Measurements from ENCODE around the gene LPP. TPM values are rescaled to one million over a fixed set of nuclear protein-coding genes. Genes with fewer than 3 reads are reported as not detected.

The LPP gene
- polyA plus RNA-seq, 2 of the 4 experiments (the other 2 are of a cell fraction): 11.0 to 30.8 TPM

- no peak for TF ChIP-seq EHF (CRISPR knock-in tag; IDR thresholded peaks at IDR 0.05)
These were observed 530.3 kb downstream of the LPP start (continued) for GRCh38 chr3:188684276-188684675.

DNA sequence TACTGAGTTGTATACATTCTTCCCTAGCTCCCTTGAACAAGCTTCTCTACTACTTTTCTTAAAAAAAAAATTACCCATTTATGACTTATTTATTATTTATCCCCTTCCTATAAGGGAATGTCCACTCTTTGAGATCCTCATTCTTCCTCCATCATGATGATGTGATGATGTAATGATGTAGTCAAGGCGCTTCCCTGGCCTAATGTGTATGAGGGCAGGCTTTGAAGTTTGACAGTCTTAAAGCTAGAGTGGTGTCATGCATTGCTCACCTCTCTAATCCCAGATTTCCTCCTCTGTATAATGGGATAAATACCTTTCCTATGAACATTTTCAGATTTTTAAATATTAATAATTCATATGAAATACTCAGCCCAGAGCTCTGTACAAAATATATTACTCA lies 531.8 kb downstream of the LPP start:
- no peak for ATAC-seq
- H3K9me3 ChIP-seq: no peaks in the 10 kb centered on the region
- H3K27ac ChIP-seq: no peak overlapping the region
- peaks cover 22% of the 10 kb centered on the region; the same call in 2 of the 3 replicates for H3K4me1 ChIP-seq
- no peak for FAIRE-seq
- 94% methylated on average over 1 of the region's 1 CpG for WGBS (ENCODE audit: missing lambda C conversion rate)
- H3K4me2 ChIP-seq: no peak overlapping the region
- no peak overlapping the region for H3K4me3 ChIP-seq
- CTCF ChIA-PET: no interaction called here
- no peak for DNase-seq (ENCODE audit: low read depth in 1 of 2, low spot score in 1 of 2)
- no peak for TF ChIP-seq NPAS2 (CRISPR knock-in tag; IDR thresholded peaks at IDR 0.05; ENCODE audit: borderline replicate concordance)
- no peak for TF ChIP-seq TFCP2L1 (CRISPR knock-in tag; IDR thresholded peaks at IDR 0.05)
- TF ChIP-seq HOXA7 (CRISPR knock-in tag; IDR thresholded peaks at IDR 0.05): no peak
- TF ChIP-seq, protein P1, sequence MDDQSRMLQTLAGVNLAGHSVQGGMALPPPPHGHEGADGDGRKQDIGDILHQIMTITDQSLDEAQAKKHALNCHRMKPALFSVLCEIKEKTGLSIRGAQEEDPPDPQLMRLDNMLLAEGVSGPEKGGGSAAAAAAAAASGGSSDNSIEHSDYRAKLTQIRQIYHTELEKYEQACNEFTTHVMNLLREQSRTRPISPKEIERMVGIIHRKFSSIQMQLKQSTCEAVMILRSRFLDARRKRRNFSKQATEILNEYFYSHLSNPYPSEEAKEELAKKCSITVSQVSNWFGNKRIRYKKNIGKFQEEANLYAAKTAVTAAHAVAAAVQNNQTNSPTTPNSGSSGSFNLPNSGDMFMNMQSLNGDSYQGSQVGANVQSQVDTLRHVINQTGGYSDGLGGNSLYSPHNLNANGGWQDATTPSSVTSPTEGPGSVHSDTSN (IDR thresholded peaks at IDR 0.05): no peak
- TF ChIP-seq, protein P2, sequence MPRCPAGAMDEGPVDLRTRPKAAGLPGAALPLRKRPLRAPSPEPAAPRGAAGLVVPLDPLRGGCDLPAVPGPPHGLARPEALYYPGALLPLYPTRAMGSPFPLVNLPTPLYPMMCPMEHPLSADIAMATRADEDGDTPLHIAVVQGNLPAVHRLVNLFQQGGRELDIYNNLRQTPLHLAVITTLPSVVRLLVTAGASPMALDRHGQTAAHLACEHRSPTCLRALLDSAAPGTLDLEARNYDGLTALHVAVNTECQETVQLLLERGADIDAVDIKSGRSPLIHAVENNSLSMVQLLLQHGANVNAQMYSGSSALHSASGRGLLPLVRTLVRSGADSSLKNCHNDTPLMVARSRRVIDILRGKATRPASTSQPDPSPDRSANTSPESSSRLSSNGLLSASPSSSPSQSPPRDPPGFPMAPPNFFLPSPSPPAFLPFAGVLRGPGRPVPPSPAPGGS (IDR thresholded peaks at IDR 0.05): no peak
- POLR2A ChIA-PET: no interaction called here

- no peak for ATAC-seq
- no peak for DNase-seq (ENCODE audit: low read depth in 1 of 2, low spot score in 1 of 2)
- WGBS (ENCODE audit: missing lambda C conversion rate): 85% methylated on average over 2 of the region's 2 CpGs
- no peak overlapping the region for H3K4me3 ChIP-seq
- no peak for FAIRE-seq
- H3K4me1 ChIP-seq: peaks cover 22% of the 10 kb centered on the region; the same call in 2 of the 3 replicates
- ChIA-PET CTCF (interaction anchor here (0.9 kb wide), 1 partner anchor 11 kb away, joined by 4 read pairs; no protein-coding TSS in a partner anchor), POLR2A (no interaction called here)
- TF ChIP-seq BHLHE40 (IDR thresholded peaks at IDR 0.05; ENCODE audit: low read depth, low read length): no peak
- no peak for TF ChIP-seq FOSL2 (IDR thresholded peaks at IDR 0.05)
- TF ChIP-seq FOSL2 (CRISPR knock-in tag; IDR thresholded peaks at IDR 0.05): no peak
- no peak for TF ChIP-seq RAD21 (conservative IDR thresholded peaks at IDR 0.05 in 1 of 2, IDR thresholded peaks at IDR 0.05 in 1 of 2)
- no peak overlapping the region for H3K27ac ChIP-seq
- no peak overlapping the region for H3K4me2 ChIP-seq
- H3K9me3 ChIP-seq: no peaks in the 10 kb centered on the region
These were observed 532.4 kb downstream of the LPP start for GRCh38 chr3:188686324-188686723.

DNA sequence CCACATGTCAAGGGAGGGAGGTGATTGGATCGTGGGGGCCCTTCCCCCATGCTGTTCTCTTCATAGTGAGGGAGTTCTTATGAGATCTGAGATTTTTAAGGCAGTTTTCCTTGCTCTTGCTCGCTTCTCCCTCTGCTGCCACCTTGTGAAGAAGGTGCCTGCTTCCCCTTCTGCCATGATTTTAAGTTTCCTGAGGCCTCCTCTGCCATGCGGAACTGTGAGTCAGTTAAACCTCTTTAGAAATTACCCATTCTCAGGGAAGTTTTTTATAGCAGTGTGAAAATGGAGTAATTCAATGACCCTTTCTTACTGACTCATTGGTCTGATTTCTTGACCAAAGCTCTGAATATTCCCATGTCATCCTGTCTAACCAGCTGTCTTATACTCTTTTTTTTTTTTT lies 533.4 kb downstream of the LPP start:
- Histone ChIP-seq H3K4me2 (no peak overlapping the region), H3K4me3 (no peak overlapping the region), H3K4me1 (peaks cover 19% of the 10 kb centered on the region; the same call in 2 of the 3 replicates), H3K27ac (no peak overlapping the region), H3K9me3 (no peaks in the 10 kb centered on the region)
- FAIRE-seq (no peak), ATAC-seq (no peak), DNase-seq (ENCODE audit: low read depth in 1 of 2, low spot score in 1 of 2) (peak in 1 of 2 experiments; percentile 20)
- ChIA-PET POLR2A (no interaction called here), CTCF (interaction anchor here (0.6 to 0.9 kb wide), 2 partner anchors 12 to 213 kb away, joined by 4 to 5 read pairs; no protein-coding TSS in a partner anchor)
- no peak for TF ChIP-seq POLR2AphosphoS2 (conservative IDR thresholded peaks at IDR 0.05; ENCODE audit: low read length)
- TF ChIP-seq MAX (IDR thresholded peaks at IDR 0.05): no peak
- TF ChIP-seq CHD4 (IDR thresholded peaks at IDR 0.05; ENCODE audit: borderline replicate concordance): no peak
- TF ChIP-seq ESRRA (IDR thresholded peaks at IDR 0.05; ENCODE audit: borderline replicate concordance, low read length): no peak
- TF ChIP-seq RCOR1 (IDR thresholded peaks at IDR 0.05; ENCODE audit: low read depth, low read length): no peak
- TF ChIP-seq RAD21 (conservative IDR thresholded peaks at IDR 0.05 in 1 of 2, IDR thresholded peaks at IDR 0.05 in 1 of 2): 0 out of 5 replicates have a peak, but pooled peaks of 1 of the 2 experiments have one; percentile 9
- WGBS (ENCODE audit: missing lambda C conversion rate): 84% methylated on average over 3 of the region's 3 CpGs

- CTCF ChIA-PET: interaction anchor here (0.6 kb wide), 1 partner anchor 139 kb away, joined by 3 read pairs; no protein-coding TSS in a partner anchor
- no peak for ATAC-seq
- no peak for FAIRE-seq
- TF ChIP-seq, protein P3, sequence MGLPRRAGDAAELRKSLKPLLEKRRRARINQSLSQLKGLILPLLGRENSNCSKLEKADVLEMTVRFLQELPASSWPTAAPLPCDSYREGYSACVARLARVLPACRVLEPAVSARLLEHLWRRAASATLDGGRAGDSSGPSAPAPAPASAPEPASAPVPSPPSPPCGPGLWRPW (IDR thresholded peaks at IDR 0.05): no peak
- TF ChIP-seq CEBPB (IDR thresholded peaks at IDR 0.05): no peak
- TF ChIP-seq EP300 (IDR thresholded peaks at IDR 0.05): no peak
- TF ChIP-seq RAD21 (conservative IDR thresholded peaks at IDR 0.05 in 1 of 2, IDR thresholded peaks at IDR 0.05 in 1 of 2): no peak
- TF ChIP-seq HOXB5 (CRISPR knock-in tag; IDR thresholded peaks at IDR 0.05): no peak
- TF ChIP-seq NR3C1 (IDR thresholded peaks at IDR 0.05): no peak
- no peak for TF ChIP-seq JUN (IDR thresholded peaks at IDR 0.05)
- TF ChIP-seq CBX8 (IDR thresholded peaks at IDR 0.05): no peak
- TF ChIP-seq, protein P4, sequence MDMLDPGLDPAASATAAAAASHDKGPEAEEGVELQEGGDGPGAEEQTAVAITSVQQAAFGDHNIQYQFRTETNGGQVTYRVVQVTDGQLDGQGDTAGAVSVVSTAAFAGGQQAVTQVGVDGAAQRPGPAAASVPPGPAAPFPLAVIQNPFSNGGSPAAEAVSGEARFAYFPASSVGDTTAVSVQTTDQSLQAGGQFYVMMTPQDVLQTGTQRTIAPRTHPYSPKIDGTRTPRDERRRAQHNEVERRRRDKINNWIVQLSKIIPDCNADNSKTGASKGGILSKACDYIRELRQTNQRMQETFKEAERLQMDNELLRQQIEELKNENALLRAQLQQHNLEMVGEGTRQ (IDR thresholded peaks at IDR 0.05): no peak
- TF ChIP-seq PHF8 (IDR thresholded peaks at IDR 0.05; ENCODE audit: borderline replicate concordance, low read depth): no peak
- TF ChIP-seq ESRRA (IDR thresholded peaks at IDR 0.05; ENCODE audit: borderline replicate concordance, low read length): no peak
- TF ChIP-seq, protein P1 (IDR thresholded peaks at IDR 0.05): no peak
- no peak for TF ChIP-seq RCOR1 (IDR thresholded peaks at IDR 0.05; ENCODE audit: low read depth, low read length)
- no peak for TF ChIP-seq HOXB13 (CRISPR knock-in tag; IDR thresholded peaks at IDR 0.05; ENCODE audit: low read depth)
These were observed 535.2 kb downstream of the LPP start for GRCh38 chr3:188689101-188689574.

More at GRCh38 chr3:188689101-188689574, 535.2 kb downstream of the LPP start:
- 58% methylated on average over 1 of the region's 2 CpGs for WGBS (ENCODE audit: missing lambda C conversion rate)
- Histone ChIP-seq H3K4me3 (no peak overlapping the region), H3K9me3 (no peaks in the 10 kb centered on the region), H3K27ac (peak overlapping the region in 1 of 2 experiments; percentile 38; a peak in 2 of 6 replicates), H3K4me2 (no peak overlapping the region), H3K4me1 (peaks cover 10% of the 10 kb centered on the region; the same call in 2 of the 3 replicates)
- POLR2A ChIA-PET: no interaction called here
- DNase-seq (ENCODE audit: low read depth in 1 of 2, low spot score in 1 of 2): no peak
